NCI-H2196 treated with DMSO at 0.1 percent for 48 hours (cell line): ENCODE results near the gene CASQ2.
A peak's percentile ranks its signal among the peaks of the same experiment; 100 is the strongest.
"Not testable (repeated sequence)": the region's sequence is repeated elsewhere in the genome, so short reads cannot be mapped to it uniquely, and the experiment has no call there.

Experiments used
- DNase-seq: peaks from one replicate; lab custom pipeline; 2025; ENCODE audit not compliant: unreplicated experiment; lab: John Stamatoyannopoulos, UW

The CASQ2 gene

DNA sequence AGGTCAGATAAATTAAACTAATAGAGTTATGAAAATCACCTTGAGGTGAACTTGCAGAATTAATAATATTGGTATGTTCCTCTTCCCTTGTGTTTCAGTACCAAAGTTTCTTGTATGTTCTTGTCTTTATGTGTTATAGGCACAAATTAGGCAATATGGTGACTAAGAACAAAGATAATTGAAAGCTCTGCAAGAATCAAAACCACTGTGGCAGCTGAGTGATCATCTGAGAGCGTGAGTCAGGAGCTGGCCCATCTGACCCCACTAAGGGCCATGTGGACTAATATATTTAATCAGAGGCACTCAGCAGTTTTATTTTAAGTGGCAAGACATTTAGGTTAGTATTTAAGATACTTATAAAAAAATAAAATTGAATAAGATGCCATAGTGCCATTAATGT, 12.8 kb upstream of the CASQ2 start:
- DNase-seq: no peak

GRCh38 chr1:115780655-115781054, 12.1 kb upstream of the CASQ2 start:
- DNase-seq: not testable (repeated sequence)

GRCh38 chr1:115779075-115779474, 10.6 kb upstream of the CASQ2 start:
- not testable (repeated sequence) for DNase-seq

DNA sequence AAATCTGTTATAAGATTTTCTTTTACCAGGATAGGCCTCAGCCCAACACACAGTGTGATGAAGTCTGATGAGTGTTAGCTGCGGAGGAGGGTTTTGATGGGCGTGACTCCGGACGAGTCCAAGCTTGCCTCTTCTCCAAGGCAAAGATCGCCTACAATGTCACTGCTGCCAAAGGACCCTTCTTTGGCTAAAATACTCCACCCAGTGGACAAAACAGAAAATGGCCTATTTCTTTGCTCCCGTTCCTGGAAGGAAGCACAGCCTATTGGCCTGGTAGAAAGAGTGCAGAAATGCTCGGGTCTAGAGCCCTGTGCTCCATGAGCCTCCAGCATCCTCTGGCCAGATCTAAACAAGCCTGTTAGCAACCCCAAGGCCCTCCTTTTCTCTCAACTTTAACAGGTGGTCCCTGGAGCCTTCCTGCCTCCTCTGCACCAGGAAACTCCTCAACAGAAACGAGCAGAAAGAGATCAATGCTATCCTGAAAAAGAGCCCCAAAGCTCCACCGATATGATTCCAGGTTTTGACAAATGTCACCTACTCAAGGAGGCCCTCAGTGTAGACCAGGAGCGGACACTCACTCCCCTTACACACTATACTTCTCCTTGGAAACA, 3.4 kb upstream of the CASQ2 start:
- peak; percentile 69 for DNase-seq

DNA sequence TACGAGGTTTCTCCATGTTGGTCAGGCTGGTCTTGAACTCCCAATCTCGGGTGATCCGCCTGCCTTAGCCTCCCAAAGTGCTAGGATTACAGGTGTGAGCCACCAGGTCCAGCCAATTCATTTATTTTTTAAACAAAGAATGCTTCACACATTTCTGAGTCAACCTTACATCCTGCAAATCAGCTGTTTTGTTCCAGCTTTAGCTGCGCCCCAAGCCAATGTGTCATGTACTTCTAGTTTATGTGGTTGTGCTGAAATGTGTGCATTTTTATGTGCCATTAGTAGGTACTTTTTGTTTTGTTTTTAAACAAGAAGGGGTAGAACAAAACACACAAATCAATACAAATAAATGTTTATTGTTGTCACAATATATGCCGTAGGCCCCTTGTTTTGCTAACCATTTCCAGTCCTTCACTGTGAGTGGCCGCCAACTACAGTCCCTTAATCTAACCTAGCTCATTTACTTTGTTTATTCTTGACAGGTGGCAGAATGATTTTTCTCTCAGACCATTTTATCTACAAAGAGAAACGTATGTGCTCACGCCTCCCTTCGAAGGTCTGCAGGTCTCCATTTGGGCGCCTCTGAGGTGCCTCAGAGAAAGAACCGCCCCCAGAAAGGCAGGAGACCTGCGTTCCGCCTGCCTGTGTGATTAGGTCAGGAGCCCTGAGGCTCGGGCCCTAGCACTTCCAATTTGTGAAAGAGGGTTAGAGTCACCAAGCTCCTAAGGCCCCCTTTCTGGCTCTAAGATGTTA, 2.8 kb upstream of the CASQ2 start:
- DNase-seq: no peak

DNA sequence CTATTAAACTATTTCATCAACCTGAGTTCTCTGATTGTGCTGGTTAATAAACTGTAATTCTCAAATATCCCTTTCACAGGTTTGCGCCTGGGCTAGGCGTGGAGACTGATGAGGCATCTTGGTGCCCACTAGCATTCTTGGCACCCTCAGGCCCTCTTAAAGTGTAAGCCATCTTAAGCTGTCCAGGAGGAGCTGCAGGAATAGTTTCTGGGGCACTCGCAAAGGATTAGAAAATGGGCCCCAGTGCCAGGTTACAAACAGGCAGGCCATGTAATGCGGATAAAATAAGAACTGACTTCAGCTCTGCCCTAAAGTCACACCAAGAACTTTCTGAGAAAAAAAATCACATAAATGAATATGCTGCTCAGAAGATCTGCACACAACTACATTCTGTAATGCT, 1.1 kb downstream of the CASQ2 start:
- DNase-seq: no peak

DNA sequence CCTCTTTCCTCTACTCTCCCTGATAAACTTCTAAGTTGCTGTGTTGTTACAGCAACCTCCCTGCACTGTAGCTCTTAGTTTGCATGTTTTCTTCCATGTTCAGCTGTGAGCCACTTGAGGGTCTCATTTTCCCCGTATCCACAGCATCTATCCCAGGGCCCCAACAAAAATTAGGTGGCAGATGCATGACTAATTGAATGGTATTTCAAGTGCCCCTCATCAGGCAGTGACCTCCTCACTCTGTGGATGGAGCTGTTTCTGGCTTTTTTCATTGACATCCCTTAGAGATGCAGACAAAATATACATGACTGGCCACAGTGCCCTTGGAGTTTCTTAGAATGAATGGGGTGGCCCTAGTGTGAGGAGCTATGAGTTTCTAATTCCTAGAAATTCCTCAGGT, 3.4 kb downstream of the CASQ2 start:
- no peak for DNase-seq

DNA sequence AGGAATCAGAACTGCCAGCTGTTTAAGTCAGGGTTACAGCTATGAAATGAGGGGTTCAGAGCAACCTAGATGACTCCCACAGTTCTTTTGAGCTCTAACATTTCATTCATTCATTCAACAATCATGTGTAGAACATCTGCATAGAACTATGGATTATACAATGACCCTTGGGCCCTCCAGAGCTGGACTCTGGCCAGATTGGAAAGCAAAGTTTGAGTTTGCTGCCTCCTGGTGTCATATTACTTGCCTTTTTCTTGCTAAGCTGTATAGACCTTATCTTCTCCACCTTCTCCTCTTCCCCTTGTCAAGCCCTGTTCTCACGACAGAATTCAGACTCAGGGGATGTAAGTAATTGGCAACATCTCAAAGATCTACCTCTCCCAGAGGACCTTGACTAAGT, 4.0 kb downstream of the CASQ2 start:
- no peak for DNase-seq

DNA sequence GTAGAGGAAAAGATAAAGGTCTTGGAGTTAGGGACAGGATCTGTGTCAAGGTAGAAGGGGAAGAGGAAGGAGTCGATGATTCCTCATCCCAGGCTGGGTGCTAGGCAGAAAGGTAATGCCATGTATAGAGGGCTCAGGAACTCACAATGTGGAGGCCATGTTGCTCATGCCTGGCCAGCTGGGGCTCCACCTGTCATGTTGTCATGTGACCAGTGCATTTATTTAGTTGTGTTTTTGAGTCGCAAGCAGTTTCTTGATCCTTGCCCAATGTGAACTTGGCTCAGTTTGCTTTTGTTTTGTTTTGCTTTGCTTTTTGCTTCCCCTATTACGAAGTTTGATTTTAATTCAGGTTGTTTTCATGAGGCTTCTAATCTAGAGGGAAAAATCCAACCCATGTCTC, 5.7 kb downstream of the CASQ2 start:
- no peak for DNase-seq

DNA sequence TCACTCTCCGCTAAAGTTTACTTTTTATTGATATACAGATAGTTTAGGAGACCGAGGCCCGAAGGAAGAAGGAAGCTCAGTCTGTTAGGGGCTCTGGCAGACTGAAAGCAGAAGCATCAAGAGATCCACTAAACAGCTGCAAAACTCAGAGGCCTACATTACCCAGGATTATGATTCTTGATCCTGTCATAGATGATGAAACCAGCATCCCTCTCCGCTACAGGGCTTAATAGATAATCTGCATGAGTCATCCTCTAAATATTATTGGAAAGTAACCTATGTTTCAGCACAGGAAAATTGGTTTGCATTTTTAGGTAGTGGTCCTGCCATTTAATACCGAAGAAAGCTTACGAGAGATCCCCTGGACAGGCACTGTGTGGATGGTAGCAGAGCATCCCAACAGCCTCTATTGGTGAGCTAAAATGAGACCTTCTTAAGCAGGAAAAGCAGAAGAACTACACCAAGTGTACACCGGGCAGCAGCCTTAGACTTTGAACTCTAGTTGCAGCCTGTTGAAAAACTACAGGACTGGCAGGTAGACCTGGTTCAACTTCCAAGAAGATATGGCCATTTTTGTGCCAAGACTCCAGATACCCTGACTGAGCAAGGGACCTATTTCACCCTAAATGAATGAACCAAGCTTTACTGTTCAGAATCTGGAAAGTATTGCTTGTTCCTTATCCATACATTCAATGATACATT, 6.8 kb downstream of the CASQ2 start:
- no peak for DNase-seq

DNA sequence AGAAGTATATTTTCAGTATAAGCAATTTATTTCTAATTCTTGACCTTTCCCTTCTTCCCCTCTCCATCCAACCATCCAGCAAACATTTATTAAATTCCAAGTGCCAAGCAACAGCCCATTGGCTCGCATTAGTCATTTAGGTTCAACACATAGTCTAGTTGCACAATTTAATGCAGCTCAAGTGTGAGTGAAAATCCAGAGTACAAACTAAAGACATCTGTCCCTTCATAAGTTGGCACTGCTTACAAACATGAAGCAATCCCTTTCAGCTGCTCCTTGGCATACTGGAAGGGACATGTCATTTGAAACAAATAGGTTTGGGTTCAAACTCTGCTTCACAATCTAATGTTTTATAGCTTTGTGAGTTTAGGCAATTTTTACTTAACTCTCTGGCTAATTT, 10.7 kb downstream of the CASQ2 start:
- no peak for DNase-seq

GRCh38 chr1:115757326-115757725, 11.2 kb downstream of the CASQ2 start:
- DNase-seq: no peak

DNA sequence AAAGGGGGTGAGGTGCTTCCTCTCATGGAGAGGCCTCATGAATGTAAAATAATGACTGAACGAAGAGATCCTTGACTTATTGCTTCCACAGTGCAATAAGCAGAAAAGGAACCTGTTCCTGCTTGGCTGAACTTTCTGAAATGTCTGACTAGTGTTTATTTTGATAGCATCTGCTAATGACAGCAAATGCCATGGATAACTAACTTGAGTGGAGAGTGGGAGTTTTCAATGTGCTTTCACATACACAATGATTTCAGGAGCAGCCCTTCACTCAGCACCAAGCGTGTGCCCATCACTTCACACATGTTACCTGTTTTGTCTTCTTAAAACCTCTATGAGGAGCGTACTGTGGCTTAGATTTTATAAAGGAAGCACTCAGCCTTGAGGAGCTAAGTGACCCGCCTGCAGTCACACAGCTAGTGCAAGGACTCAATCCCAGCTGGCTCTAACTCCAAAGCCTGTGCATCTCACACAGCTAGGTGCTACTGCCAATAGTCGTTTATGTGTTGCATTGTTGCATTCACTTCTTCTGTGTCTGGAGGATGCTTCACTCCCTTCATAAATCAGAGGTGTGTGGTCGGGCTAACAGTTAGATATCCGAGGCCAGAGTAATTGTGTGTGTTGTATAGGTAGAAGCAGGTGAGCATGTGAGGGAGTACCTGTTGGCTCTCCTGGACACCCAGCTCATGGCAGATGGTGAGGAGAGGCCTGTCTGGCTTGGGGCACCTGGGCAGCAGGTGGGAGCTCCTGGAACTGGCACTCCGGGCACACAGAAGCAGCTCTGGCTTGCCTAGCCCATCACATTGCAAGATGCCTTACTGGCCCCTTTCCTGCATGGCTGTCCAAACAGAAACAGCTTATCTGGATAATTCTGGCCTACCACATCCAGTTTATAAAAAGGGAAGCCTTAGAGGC, 12.8 kb downstream of the CASQ2 start:
- no peak for DNase-seq

DNA sequence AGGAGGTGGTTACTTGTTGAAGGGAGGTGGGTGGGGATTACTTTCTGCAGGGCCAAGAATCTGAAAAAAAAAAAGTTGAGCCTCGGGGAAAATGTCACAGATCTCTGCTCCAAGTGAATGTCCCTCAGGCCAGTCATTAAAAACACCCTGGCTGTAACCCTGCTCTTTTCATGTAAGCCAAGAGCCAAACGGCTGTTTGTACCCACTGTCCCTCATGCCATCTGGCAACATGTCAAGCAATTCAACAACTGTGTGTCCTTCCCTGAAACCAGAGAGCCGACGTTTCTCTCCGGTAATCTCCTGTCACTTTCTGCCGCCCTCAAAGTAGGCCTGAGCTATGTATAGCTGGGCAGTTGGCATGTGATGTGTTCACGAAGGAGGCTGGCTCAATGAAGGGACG, 14.7 kb downstream of the CASQ2 start:
- DNase-seq: no peak

GRCh38 chr1:115753361-115753760, 15.2 kb downstream of the CASQ2 start:
- no peak for DNase-seq

GRCh38 chr1:115748401-115749150, 19.9 kb downstream of the CASQ2 start:
- DNase-seq: no peak

- DNase-seq: no peak
These were observed 22.4 kb downstream of the CASQ2 start for GRCh38 chr1:115746021-115746690.

GRCh38 chr1:115744646-115745275, 23.8 kb downstream of the CASQ2 start:
- no peak for DNase-seq

GRCh38 chr1:115740811-115741210, 27.7 kb downstream of the CASQ2 start:
- no peak for DNase-seq

DNA sequence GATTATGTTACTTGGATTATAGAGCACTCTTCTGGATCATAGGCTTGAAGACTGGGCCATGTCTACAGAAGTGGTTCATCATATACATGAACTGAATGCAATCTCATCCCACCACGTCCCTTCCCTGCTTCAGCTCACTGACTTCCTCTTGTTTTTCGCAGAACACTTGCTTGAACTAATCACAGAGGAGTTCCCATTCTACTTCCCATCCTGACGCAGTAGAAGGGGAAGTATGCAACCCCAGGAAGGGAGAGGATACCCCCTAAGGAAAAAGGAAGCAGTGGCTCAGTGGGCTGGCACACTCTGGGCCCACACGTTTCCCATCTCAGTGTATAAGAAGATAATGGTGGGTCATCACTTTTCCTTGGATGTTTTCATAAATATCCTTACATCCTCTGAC, 36.2 kb downstream of the CASQ2 start:
- no peak for DNase-seq
